HUES6 (cell line): ENCODE data around the gene USP27X.

Source experiments
- H3K27ac ChIP-seq: 2 replicates; pipeline ENCODE4 v1.7.0; 2013; ENCODE audit warnings: low read depth, mild to moderate bottlenecking, low read length, inconsistent platforms
- H3K27me3 ChIP-seq: 2 replicates; pipeline ENCODE4 v1.6.1; 2013; ENCODE audit warnings: low read length; ENCODE audit not compliant: control insufficient read depth, insufficient read depth
- H3K36me3 ChIP-seq: 2 replicates; pipeline ENCODE4 v1.6.1; 2013; ENCODE audit warnings: low read length; ENCODE audit not compliant: control insufficient read depth, insufficient read depth
- H3K4me1 ChIP-seq: 2 replicates; pipeline ENCODE4 v1.6.1; 2013; ENCODE audit warnings: low read length; ENCODE audit not compliant: control insufficient read depth, insufficient read depth
- H3K4me3 ChIP-seq: 2 replicates; pipeline ENCODE4 v1.5.1; 2013; ENCODE audit warnings: low read depth, low read length
- H3K9ac ChIP-seq: one replicate; pipeline ENCODE4 v1.6.1; 2013; ENCODE audit warnings: mild to moderate bottlenecking, low read length
- H3K9me3 ChIP-seq: 2 replicates; pipeline ENCODE4 v1.6.1; 2013; ENCODE audit warnings: low read depth, low read length; ENCODE audit not compliant: control insufficient read depth, insufficient read depth

The USP27X gene

GRCh38 chrX:49858341-49858740, 20.9 kb upstream of the USP27X start:
- Histone ChIP-seq H3K36me3 (no peaks in the 10 kb centered on the region), H3K4me1 (no peaks in the 10 kb centered on the region), H3K27ac (no peak overlapping the region), H3K9ac (no peak overlapping the region), H3K4me3 (no peak overlapping the region), H3K27me3 (peaks cover 5% of the 10 kb centered on the region), H3K9me3 (no peaks in the 10 kb centered on the region; the same call in 1 of the 2 replicates)

GRCh38 chrX:49859491-49859890, 19.8 kb upstream of the USP27X start:
- Histone ChIP-seq H3K4me1 (no peaks in the 10 kb centered on the region), H3K4me3 (no peak overlapping the region), H3K36me3 (no peaks in the 10 kb centered on the region), H3K9me3 (no peaks in the 10 kb centered on the region; the same call in 1 of the 2 replicates), H3K27ac (no peak overlapping the region), H3K27me3 (no peaks in the 10 kb centered on the region; the same call in 1 of the 2 replicates), H3K9ac (no peak overlapping the region)

GRCh38 chrX:49860867-49861535, 18.3 kb upstream of the USP27X start:
- Histone ChIP-seq H3K4me3 (no peak overlapping the region), H3K27me3 (no peaks in the 10 kb centered on the region), H3K36me3 (no peaks in the 10 kb centered on the region), H3K9me3 (no peaks in the 10 kb centered on the region; the same call in 1 of the 2 replicates), H3K4me1 (no peaks in the 10 kb centered on the region), H3K27ac (no peak overlapping the region), H3K9ac (no peak overlapping the region)

- H3K9ac ChIP-seq = no peak overlapping the region
- H3K9me3 ChIP-seq = no peaks in the 10 kb centered on the region; the same call in 1 of the 2 replicates
These were observed 17.2 kb upstream of the USP27X start for GRCh38 chrX:49862093-49862492.

GRCh38 chrX:49868739-49869138, 10.5 kb upstream of the USP27X start:
- Histone ChIP-seq H3K27me3 (no peaks in the 10 kb centered on the region), H3K4me1 (no peaks in the 10 kb centered on the region), H3K27ac (no peak overlapping the region), H3K9me3 (no peaks in the 10 kb centered on the region; the same call in 1 of the 2 replicates), H3K9ac (no peak overlapping the region), H3K36me3 (no peaks in the 10 kb centered on the region), H3K4me3 (no peak overlapping the region)

More at GRCh38 chrX:49862093-49862492, 17.2 kb upstream of the USP27X start:
- Histone ChIP-seq H3K27me3 (no peaks in the 10 kb centered on the region), H3K27ac (no peak overlapping the region), H3K4me3 (no peak overlapping the region), H3K4me1 (no peaks in the 10 kb centered on the region), H3K36me3 (no peaks in the 10 kb centered on the region)

- Histone ChIP-seq H3K4me3 (no peak overlapping the region), H3K27me3 (peaks cover 22% of the 10 kb centered on the region), H3K9ac (no peak overlapping the region), H3K36me3 (peaks cover 7% of the 10 kb centered on the region; the same call in 1 of the 2 replicates), H3K9me3 (peaks cover 13% of the 10 kb centered on the region; the same call in 1 of the 2 replicates), H3K4me1 (peaks cover 4% of the 10 kb centered on the region; the same call in 1 of the 2 replicates), H3K27ac (no peak overlapping the region)
These were observed 2.5 kb upstream of the USP27X start for GRCh38 chrX:49876750-49877149.

GRCh38 chrX:49877397-49878101, 1.7 kb upstream of the USP27X start:
- H3K4me1 ChIP-seq = peaks cover 4% of the 10 kb centered on the region; the same call in 1 of the 2 replicates
- H3K9ac ChIP-seq = no peak overlapping the region
- H3K4me3 ChIP-seq = no peak overlapping the region
- H3K27ac ChIP-seq = no peak overlapping the region
- H3K27me3 ChIP-seq = peaks cover 22% of the 10 kb centered on the region
- H3K36me3 ChIP-seq = peaks cover 7% of the 10 kb centered on the region; the same call in 1 of the 2 replicates
- H3K9me3 ChIP-seq = peaks cover 13% of the 10 kb centered on the region; the same call in 1 of the 2 replicates

- Histone ChIP-seq H3K27ac (no peak overlapping the region), H3K9ac (no peak overlapping the region), H3K36me3 (peaks cover 7% of the 10 kb centered on the region; the same call in 1 of the 2 replicates), H3K4me1 (peaks cover 4% of the 10 kb centered on the region; the same call in 1 of the 2 replicates), H3K27me3 (peaks cover 22% of the 10 kb centered on the region), H3K4me3 (peak overlapping the region; percentile 71), H3K9me3 (peaks cover 13% of the 10 kb centered on the region; the same call in 1 of the 2 replicates)
These were observed 1.0 kb upstream of the USP27X start for GRCh38 chrX:49878128-49878833.

- H3K4me3 ChIP-seq = peak overlapping the region; percentile 71
- H3K9me3 ChIP-seq = peaks cover 13% of the 10 kb centered on the region; the same call in 1 of the 2 replicates
- peak overlapping the region; percentile 67 for H3K9ac ChIP-seq
- no peak overlapping the region for H3K27ac ChIP-seq
- peaks cover 7% of the 10 kb centered on the region; the same call in 1 of the 2 replicates for H3K36me3 ChIP-seq
- H3K27me3 ChIP-seq = peaks cover 22% of the 10 kb centered on the region
- H3K4me1 ChIP-seq = peaks cover 8% of the 10 kb centered on the region; the same call in 1 of the 2 replicates
These were observed 483 bp downstream of the USP27X start for GRCh38 chrX:49879656-49880277.

GRCh38 chrX:49880668-49881067, 1.4 kb downstream of the USP27X start:
- H3K27ac ChIP-seq = no peak overlapping the region
- peaks cover 7% of the 10 kb centered on the region; the same call in 1 of the 2 replicates for H3K36me3 ChIP-seq
- peaks cover 8% of the 10 kb centered on the region; the same call in 1 of the 2 replicates for H3K4me1 ChIP-seq
- no peak overlapping the region for H3K9ac ChIP-seq
- peaks cover 13% of the 10 kb centered on the region; the same call in 1 of the 2 replicates for H3K9me3 ChIP-seq
- H3K27me3 ChIP-seq = peaks cover 16% of the 10 kb centered on the region
- peak overlapping the region; percentile 71; the same call in 1 of the 2 replicates for H3K4me3 ChIP-seq
